T-helper 1 cell treated with Interleukin-12 subunit alpha and Interleukin-12 subunit beta and Interleukin-4 antibody, amounts not matched to agents 30 ng/mL and 1 ng/mL, for 36 hours (primary cell): Measurements from ENCODE around the gene IDH1. TPM values are rescaled to one million over a fixed set of nuclear protein-coding genes. Genes with fewer than 3 reads are reported as not detected.
"Not testable (repeated sequence)": the region's sequence is repeated elsewhere in the genome, so short reads cannot be mapped to it uniquely, and the experiment has no call there.

Experiments
- intact Hi-C: fragments of 100-400 bp; cut with micrococcal nuclease; formaldehyde crosslinking; loops from one replicate; pipeline ENCODE4 v1.15.1; 2024
- total RNA-seq: library from RNA; stranded (reverse); gene quantifications from 2 replicates; pipeline ENCODE4 v1.2.3, GENCODE V29; 2022

The IDH1 gene
- total RNA-seq, 1 donor from 2014 or later = 21.9 TPM

- intact Hi-C loops = no loop called here
These were observed 27.2 kb downstream of the IDH1 start for GRCh38 chr2:208227581-208228232.

- intact Hi-C loops = no loop called here
These were observed 30.1 kb downstream of the IDH1 start for GRCh38 chr2:208224802-208225201.

GRCh38 chr2:208222351-208222750 lies 32.5 kb downstream of the IDH1 start:
- intact Hi-C loops = no loop called here

GRCh38 chr2:208221873-208222272 lies 33.0 kb downstream of the IDH1 start:
- intact Hi-C loops = not testable (repeated sequence)

- intact Hi-C loops = no loop called here
These were observed 44.0 kb downstream of the IDH1 start for GRCh38 chr2:208210688-208211451.

GRCh38 chr2:208208335-208209085 lies 46.4 kb downstream of the IDH1 start:
- intact Hi-C loops = no loop called here

- intact Hi-C loops = no loop called here
These were observed 47.1 kb downstream of the IDH1 start for GRCh38 chr2:208207769-208208168.

- intact Hi-C loops = no loop called here
These were observed 50.7 kb downstream of the IDH1 start for GRCh38 chr2:208204166-208204565.

- intact Hi-C loops = no loop called here
These were observed 59.3 kb downstream of the IDH1 start for GRCh38 chr2:208195531-208195930.

GRCh38 chr2:208192611-208193236 lies 62.1 kb downstream of the IDH1 start:
- intact Hi-C loops = no loop called here

- intact Hi-C loops = no loop called here
These were observed 64.9 kb downstream of the IDH1 start, which contains the start of gene C2orf80 for GRCh38 chr2:208189810-208190503. C2orf80 (minus strand) TSS chr2:208190030; CDS start chr2:208186986, 3,044 bp downstream.

GRCh38 chr2:208189069-208189809 lies 65.6 kb downstream of the IDH1 start:
- intact Hi-C loops = no loop called here

GRCh38 chr2:208186893-208187292 lies 68.0 kb downstream of the IDH1 start:
- intact Hi-C loops = no loop called here

- intact Hi-C loops = no loop called here
These were observed 68.4 kb downstream of the IDH1 start for GRCh38 chr2:208186465-208186864.

Other genes with a start within 250 kb of the IDH1 start
- 6.6 and 6.8 TPM in 2 replicates for gene PLEKHM3, start 229.5 kb downstream of the IDH1 start, total RNA-seq
- not detected in 2 replicates for gene CRYGD, start 130.5 kb downstream of the IDH1 start, total RNA-seq
- not detected in 2 replicates for gene CRYGC, start 125.2 kb downstream of the IDH1 start, total RNA-seq
- not detected in 2 replicates for gene CRYGB, start 108.9 kb downstream of the IDH1 start, total RNA-seq
- not detected in 2 replicates for gene CRYGA, start 91.5 kb downstream of the IDH1 start, total RNA-seq
- not detected in 2 replicates for gene C2orf80, start 65.0 kb downstream of the IDH1 start, total RNA-seq
- 37.4 and 40.2 TPM in 2 replicates for gene PIKFYVE, start 11.2 kb upstream of the IDH1 start, total RNA-seq
- 0.07 and 0.22 TPM in 2 replicates for gene PTH2R, start 151.7 kb upstream of the IDH1 start, total RNA-seq